Measurements from ENCODE around the gene ANO3.

ANO3 gene

DNA sequence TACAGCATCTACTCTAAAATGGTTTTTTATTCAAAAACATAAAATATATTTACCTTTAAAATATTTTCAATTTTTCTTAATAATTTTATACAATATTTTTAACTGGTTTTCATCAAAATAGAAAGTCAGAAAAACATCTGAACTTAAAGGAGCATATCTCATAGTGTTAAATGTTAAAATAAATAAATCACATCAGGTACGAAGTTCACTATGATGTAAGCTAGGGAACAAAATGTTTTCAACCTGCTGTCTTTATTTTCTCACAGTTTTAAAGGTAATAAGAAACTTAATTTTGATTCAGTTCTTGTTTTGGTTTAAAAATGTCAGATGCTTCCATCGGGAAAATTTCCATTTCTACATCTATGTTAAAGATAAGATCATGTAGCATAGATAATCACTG is 142.5 kb downstream of the ANO3 start:
- H3K9ac ChIP-seq (ENCODE audit: low read depth in 1 of 2, low read length in 2 of 2): no peak overlapping the region
- H3K4me3 ChIP-seq (ENCODE audit: low read length in 2 of 2): no peak overlapping the region
- H3K4me1 ChIP-seq (ENCODE audit: control insufficient read depth in 2 of 2, insufficient read depth in 2 of 2, low read length in 2 of 2): no peaks in the 10 kb centered on the region
- H3K9me3 ChIP-seq (ENCODE audit: control insufficient read depth in 2 of 2, low read length in 2 of 2): no peaks in the 10 kb centered on the region
- no peak overlapping the region for H3K27ac ChIP-seq (ENCODE audit: low read depth in 2 of 2, low read length in 2 of 2)
- H3K36me3 ChIP-seq (ENCODE audit: control insufficient read depth in 2 of 2, insufficient read depth in 2 of 2, low read length in 2 of 2): no peaks in the 10 kb centered on the region
- no peaks in the 10 kb centered on the region for H3K27me3 ChIP-seq (ENCODE audit: control insufficient read depth in 2 of 2, insufficient read depth in 2 of 2, low read length in 2 of 2)

DNA sequence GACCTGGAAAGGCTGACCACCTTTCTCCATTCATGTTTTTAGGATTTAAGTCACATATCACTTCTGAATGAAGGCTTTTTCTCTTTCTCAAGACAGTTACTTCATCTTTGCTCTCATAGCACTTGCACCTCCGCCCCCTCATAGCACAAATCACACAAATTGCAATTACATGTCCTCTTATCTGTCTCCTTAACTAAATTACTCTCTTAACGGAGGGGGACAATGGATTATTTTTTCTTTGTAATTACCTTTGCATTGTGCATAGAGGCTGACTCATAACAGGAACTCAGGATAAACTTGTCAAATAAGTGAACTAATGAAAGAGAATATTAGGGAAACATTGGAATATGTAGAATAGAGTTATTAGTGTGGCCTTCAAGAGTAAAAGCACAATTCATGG is 145.5 kb downstream of the ANO3 start:
- H3K27ac ChIP-seq (ENCODE audit: low read depth in 2 of 2, low read length in 2 of 2): no peak overlapping the region
- no peak overlapping the region for H3K4me3 ChIP-seq (ENCODE audit: low read length in 2 of 2)
- H3K36me3 ChIP-seq (ENCODE audit: control insufficient read depth in 2 of 2, insufficient read depth in 2 of 2, low read length in 2 of 2): no peaks in the 10 kb centered on the region
- no peak overlapping the region for H3K9ac ChIP-seq (ENCODE audit: low read depth in 1 of 2, low read length in 2 of 2)
- no peaks in the 10 kb centered on the region for H3K27me3 ChIP-seq (ENCODE audit: control insufficient read depth in 2 of 2, insufficient read depth in 2 of 2, low read length in 2 of 2)
- H3K9me3 ChIP-seq (ENCODE audit: control insufficient read depth in 2 of 2, low read length in 2 of 2): no peaks in the 10 kb centered on the region
- no peaks in the 10 kb centered on the region for H3K4me1 ChIP-seq (ENCODE audit: control insufficient read depth in 2 of 2, insufficient read depth in 2 of 2, low read length in 2 of 2)

DNA sequence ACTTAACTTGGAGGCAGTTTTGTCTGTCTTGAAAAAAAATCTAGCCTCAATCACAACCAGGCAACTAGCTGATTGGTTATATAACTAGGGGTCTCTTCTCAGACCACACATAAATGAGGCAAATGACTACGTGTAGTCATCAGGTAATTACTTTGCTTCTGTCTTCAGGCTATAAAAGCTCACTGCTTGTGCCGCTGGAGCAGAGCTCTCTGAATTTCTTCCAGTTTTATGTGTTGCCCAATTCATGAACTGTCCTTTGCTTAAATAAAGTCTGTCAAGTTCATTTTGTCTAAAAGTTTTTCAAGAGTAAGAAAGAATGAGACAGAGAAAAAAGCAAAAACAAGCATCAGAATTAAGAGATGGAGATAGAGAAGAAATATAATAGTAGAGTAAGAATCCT is 146.8 kb downstream of the ANO3 start:
- H3K4me1 ChIP-seq (ENCODE audit: control insufficient read depth in 2 of 2, insufficient read depth in 2 of 2, low read length in 2 of 2): no peaks in the 10 kb centered on the region
- H3K4me3 ChIP-seq (ENCODE audit: low read length in 2 of 2): no peak overlapping the region
- no peaks in the 10 kb centered on the region for H3K36me3 ChIP-seq (ENCODE audit: control insufficient read depth in 2 of 2, insufficient read depth in 2 of 2, low read length in 2 of 2)
- no peak overlapping the region for H3K27ac ChIP-seq (ENCODE audit: low read depth in 2 of 2, low read length in 2 of 2)
- no peaks in the 10 kb centered on the region for H3K27me3 ChIP-seq (ENCODE audit: control insufficient read depth in 2 of 2, insufficient read depth in 2 of 2, low read length in 2 of 2)
- H3K9ac ChIP-seq (ENCODE audit: low read depth in 1 of 2, low read length in 2 of 2): no peak overlapping the region
- H3K9me3 ChIP-seq (ENCODE audit: control insufficient read depth in 2 of 2, low read length in 2 of 2): no peaks in the 10 kb centered on the region

DNA sequence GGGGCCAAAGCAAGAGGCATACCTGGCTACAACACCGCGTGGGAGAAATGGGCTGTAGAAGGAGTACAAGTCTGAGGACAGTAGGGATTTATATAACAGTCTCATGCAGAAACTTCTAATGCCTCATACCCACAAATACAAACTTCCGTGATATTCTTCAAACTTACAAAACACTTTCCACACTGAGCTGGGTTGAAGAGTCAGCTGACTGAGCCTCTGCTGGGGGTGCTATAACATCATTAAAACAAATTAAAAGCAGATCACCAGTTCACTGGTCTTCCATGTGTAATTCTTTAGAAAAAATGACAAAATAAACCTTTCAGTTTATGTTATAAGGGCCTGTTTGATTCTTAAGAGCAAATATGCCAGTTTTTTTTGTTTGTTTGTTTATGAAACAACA is 148.1 kb downstream of the ANO3 start:
- H3K4me1 ChIP-seq (ENCODE audit: control insufficient read depth in 2 of 2, insufficient read depth in 2 of 2, low read length in 2 of 2): no peaks in the 10 kb centered on the region
- H3K4me3 ChIP-seq (ENCODE audit: low read length in 2 of 2): no peak overlapping the region
- no peaks in the 10 kb centered on the region for H3K9me3 ChIP-seq (ENCODE audit: control insufficient read depth in 2 of 2, low read length in 2 of 2)
- H3K36me3 ChIP-seq (ENCODE audit: control insufficient read depth in 2 of 2, insufficient read depth in 2 of 2, low read length in 2 of 2): no peaks in the 10 kb centered on the region
- H3K27me3 ChIP-seq (ENCODE audit: control insufficient read depth in 2 of 2, insufficient read depth in 2 of 2, low read length in 2 of 2): no peaks in the 10 kb centered on the region
- H3K27ac ChIP-seq (ENCODE audit: low read depth in 2 of 2, low read length in 2 of 2): no peak overlapping the region
- no peak overlapping the region for H3K9ac ChIP-seq (ENCODE audit: low read depth in 1 of 2, low read length in 2 of 2)

DNA sequence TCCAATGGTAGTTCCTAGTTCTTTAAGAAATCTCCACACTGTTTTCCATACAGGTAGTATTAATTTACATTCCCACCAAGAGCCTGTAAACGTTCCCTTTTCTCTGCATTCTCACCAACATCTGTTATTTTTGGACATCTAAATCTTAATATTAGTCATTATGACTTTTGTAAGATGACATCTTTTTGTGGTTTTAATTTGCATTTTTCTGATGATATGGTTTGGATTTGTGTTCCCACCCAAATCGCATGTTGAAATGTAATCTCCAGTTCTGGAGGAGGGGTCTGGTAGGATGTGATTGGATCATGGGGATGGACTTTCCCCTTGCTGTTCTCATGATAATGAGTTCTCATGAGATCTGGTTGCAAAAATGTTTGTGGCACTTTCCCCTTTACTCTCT is 151.2 kb downstream of the ANO3 start:
- H3K27ac ChIP-seq (ENCODE audit: low read depth in 2 of 2, low read length in 2 of 2): no peak overlapping the region
- H3K9ac ChIP-seq (ENCODE audit: low read depth in 1 of 2, low read length in 2 of 2): no peak overlapping the region
- H3K27me3 ChIP-seq (ENCODE audit: control insufficient read depth in 2 of 2, insufficient read depth in 2 of 2, low read length in 2 of 2): no peaks in the 10 kb centered on the region
- no peaks in the 10 kb centered on the region for H3K4me1 ChIP-seq (ENCODE audit: control insufficient read depth in 2 of 2, insufficient read depth in 2 of 2, low read length in 2 of 2)
- no peaks in the 10 kb centered on the region for H3K9me3 ChIP-seq (ENCODE audit: control insufficient read depth in 2 of 2, low read length in 2 of 2)
- no peaks in the 10 kb centered on the region for H3K36me3 ChIP-seq (ENCODE audit: control insufficient read depth in 2 of 2, insufficient read depth in 2 of 2, low read length in 2 of 2)
- no peak overlapping the region for H3K4me3 ChIP-seq (ENCODE audit: low read length in 2 of 2)

DNA sequence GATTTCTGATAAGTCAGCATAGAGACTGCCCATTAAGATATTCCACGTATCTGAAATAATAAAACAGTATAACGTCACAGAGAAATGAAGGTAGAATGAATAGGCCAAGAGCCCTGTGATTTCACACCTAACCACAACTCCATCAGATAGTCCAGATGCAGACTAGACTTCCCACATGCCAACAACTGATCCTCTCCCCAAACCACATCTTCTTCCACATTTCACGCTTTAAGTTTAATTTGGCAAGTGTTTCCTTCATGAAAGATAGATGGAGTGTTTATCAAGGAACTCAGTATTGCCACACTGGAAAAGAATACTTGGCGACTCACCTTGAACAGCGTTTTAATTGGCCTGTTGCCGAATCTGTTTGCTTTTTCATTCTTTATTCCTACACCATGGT is 158.6 kb downstream of the ANO3 start:
- no peaks in the 10 kb centered on the region for H3K36me3 ChIP-seq (ENCODE audit: control insufficient read depth in 2 of 2, insufficient read depth in 2 of 2, low read length in 2 of 2)
- no peak overlapping the region for H3K9ac ChIP-seq (ENCODE audit: low read depth in 1 of 2, low read length in 2 of 2)
- H3K9me3 ChIP-seq (ENCODE audit: control insufficient read depth in 2 of 2, low read length in 2 of 2): no peaks in the 10 kb centered on the region
- no peak overlapping the region for H3K27ac ChIP-seq (ENCODE audit: low read depth in 2 of 2, low read length in 2 of 2)
- no peaks in the 10 kb centered on the region for H3K4me1 ChIP-seq (ENCODE audit: control insufficient read depth in 2 of 2, insufficient read depth in 2 of 2, low read length in 2 of 2)
- H3K27me3 ChIP-seq (ENCODE audit: control insufficient read depth in 2 of 2, insufficient read depth in 2 of 2, low read length in 2 of 2): no peaks in the 10 kb centered on the region
- H3K4me3 ChIP-seq (ENCODE audit: low read length in 2 of 2): no peak overlapping the region

DNA sequence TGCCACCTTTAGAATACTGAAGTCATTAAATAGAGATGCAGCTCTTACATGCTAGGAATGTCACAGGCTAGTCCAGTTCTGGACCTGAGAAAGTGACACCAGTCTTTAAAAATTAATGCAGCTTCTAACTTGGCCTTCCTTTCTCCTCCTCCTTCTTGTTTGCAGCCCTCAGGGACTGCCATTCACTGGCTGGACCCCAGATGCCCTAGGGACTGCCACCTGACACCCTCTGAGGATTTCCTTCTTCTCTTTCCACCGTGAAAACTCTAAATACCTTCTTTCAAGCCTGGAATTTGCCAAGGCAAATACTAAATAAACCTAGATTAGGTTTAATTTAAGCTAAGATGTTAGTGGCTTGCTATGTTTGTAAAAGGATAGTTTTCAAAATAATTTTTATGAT is 161.7 kb downstream of the ANO3 start:
- Histone ChIP-seq H3K27ac (ENCODE audit: low read depth in 2 of 2, low read length in 2 of 2) (no peak overlapping the region), H3K4me3 (ENCODE audit: low read length in 2 of 2) (no peak overlapping the region), H3K9ac (ENCODE audit: low read depth in 1 of 2, low read length in 2 of 2) (no peak overlapping the region), H3K36me3 (ENCODE audit: control insufficient read depth in 2 of 2, insufficient read depth in 2 of 2, low read length in 2 of 2) (no peaks in the 10 kb centered on the region), H3K9me3 (ENCODE audit: control insufficient read depth in 2 of 2, low read length in 2 of 2) (no peaks in the 10 kb centered on the region), H3K4me1 (ENCODE audit: control insufficient read depth in 2 of 2, insufficient read depth in 2 of 2, low read length in 2 of 2) (no peaks in the 10 kb centered on the region), H3K27me3 (ENCODE audit: control insufficient read depth in 2 of 2, insufficient read depth in 2 of 2, low read length in 2 of 2) (no peaks in the 10 kb centered on the region)

DNA sequence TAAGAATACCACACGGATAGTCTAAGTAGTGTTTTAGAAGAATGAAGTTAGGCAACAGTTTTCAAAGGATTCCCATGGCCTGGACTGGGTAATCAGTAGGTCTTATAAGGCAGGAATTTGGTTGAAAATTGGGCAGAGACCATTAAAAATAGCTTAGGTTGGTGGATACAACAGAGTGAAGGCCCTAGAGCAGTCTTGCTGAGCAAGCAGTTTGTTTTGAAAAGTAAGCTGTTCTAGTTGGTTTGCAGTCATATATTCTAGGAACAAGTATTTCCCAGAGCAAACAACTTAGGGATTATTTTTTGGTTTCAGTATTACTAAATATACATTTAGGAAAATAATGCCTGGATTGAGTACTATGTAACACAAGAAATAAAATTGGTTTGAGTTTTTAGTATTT is 175.3 kb downstream of the ANO3 start:
- H3K9me3 ChIP-seq (ENCODE audit: control insufficient read depth in 2 of 2, low read length in 2 of 2): no peaks in the 10 kb centered on the region
- H3K27ac ChIP-seq (ENCODE audit: low read depth in 2 of 2, low read length in 2 of 2): no peak overlapping the region
- H3K27me3 ChIP-seq (ENCODE audit: control insufficient read depth in 2 of 2, insufficient read depth in 2 of 2, low read length in 2 of 2): no peaks in the 10 kb centered on the region
- H3K9ac ChIP-seq (ENCODE audit: low read depth in 1 of 2, low read length in 2 of 2): no peak overlapping the region
- H3K36me3 ChIP-seq (ENCODE audit: control insufficient read depth in 2 of 2, insufficient read depth in 2 of 2, low read length in 2 of 2): no peaks in the 10 kb centered on the region
- no peak overlapping the region for H3K4me3 ChIP-seq (ENCODE audit: low read length in 2 of 2)
- no peaks in the 10 kb centered on the region for H3K4me1 ChIP-seq (ENCODE audit: control insufficient read depth in 2 of 2, insufficient read depth in 2 of 2, low read length in 2 of 2)

DNA sequence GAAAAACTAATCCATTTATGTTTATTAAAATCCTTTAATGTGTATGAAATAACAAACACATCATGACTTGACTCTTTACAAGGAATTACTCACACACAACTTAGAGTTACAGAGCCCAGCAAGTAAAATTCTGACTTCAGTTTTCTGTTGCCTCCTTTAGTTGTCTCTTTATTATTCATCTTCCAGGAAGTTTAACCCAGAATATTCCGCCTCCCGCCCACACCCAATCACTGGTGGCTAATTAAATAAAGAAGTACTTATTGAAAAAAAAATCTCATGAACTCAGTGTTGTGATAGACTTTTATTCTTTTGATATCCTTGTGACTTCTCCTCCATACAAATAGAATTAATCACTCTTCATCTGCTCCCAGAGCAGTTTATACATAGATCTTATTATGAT is 178.2 kb downstream of the ANO3 start:
- Histone ChIP-seq H3K9me3 (ENCODE audit: control insufficient read depth in 2 of 2, low read length in 2 of 2) (no peaks in the 10 kb centered on the region), H3K9ac (ENCODE audit: low read depth in 1 of 2, low read length in 2 of 2) (no peak overlapping the region), H3K4me1 (ENCODE audit: control insufficient read depth in 2 of 2, insufficient read depth in 2 of 2, low read length in 2 of 2) (no peaks in the 10 kb centered on the region), H3K27me3 (ENCODE audit: control insufficient read depth in 2 of 2, insufficient read depth in 2 of 2, low read length in 2 of 2) (no peaks in the 10 kb centered on the region), H3K27ac (ENCODE audit: low read depth in 2 of 2, low read length in 2 of 2) (no peak overlapping the region), H3K36me3 (ENCODE audit: control insufficient read depth in 2 of 2, insufficient read depth in 2 of 2, low read length in 2 of 2) (no peaks in the 10 kb centered on the region), H3K4me3 (ENCODE audit: low read length in 2 of 2) (no peak overlapping the region)

DNA sequence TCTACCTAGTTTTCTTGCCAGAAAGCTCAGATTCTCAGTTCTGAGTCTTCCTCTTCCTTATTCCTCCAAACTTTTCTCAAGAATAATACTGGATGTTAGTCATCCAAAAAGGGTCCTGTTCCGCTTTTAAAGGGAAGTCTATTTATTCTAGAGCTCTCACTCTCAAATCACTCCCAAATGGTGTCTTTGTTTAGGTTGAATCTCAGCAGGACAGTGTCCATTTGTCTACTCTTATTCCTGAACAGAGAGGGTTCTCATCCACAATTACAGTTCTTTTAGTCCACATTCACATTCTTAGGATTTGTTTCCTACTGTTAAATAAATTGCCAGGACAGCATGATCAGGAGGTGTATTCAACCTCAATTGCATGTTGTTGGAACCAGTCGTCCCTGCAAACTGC is 178.8 kb downstream of the ANO3 start:
- no peaks in the 10 kb centered on the region for H3K9me3 ChIP-seq (ENCODE audit: control insufficient read depth in 2 of 2, low read length in 2 of 2)
- no peak overlapping the region for H3K4me3 ChIP-seq (ENCODE audit: low read length in 2 of 2)
- no peak overlapping the region for H3K27ac ChIP-seq (ENCODE audit: low read depth in 2 of 2, low read length in 2 of 2)
- H3K27me3 ChIP-seq (ENCODE audit: control insufficient read depth in 2 of 2, insufficient read depth in 2 of 2, low read length in 2 of 2): no peaks in the 10 kb centered on the region
- H3K9ac ChIP-seq (ENCODE audit: low read depth in 1 of 2, low read length in 2 of 2): no peak overlapping the region
- no peaks in the 10 kb centered on the region for H3K4me1 ChIP-seq (ENCODE audit: control insufficient read depth in 2 of 2, insufficient read depth in 2 of 2, low read length in 2 of 2)
- H3K36me3 ChIP-seq (ENCODE audit: control insufficient read depth in 2 of 2, insufficient read depth in 2 of 2, low read length in 2 of 2): no peaks in the 10 kb centered on the region

DNA sequence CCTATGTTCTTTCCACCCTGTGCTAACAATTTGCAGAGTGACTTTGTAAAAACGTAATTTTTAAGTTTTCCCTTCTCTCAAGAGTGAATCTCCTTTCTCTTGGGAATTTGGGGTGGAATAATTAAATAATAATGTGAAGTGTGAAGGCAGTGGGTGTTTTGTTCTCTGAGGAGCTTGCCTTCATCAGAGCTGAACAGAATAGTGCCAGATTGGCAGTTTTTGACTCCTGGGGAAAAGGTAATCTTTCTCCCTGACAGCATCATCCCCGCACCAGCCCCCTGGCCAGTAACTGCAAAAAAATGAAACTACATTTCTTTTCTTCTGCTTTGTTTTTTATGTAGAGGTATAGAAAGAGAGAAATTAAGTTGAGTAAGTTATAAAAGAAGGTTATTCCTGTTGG is 180.3 kb downstream of the ANO3 start:
- no peak overlapping the region for H3K27ac ChIP-seq (ENCODE audit: low read depth in 2 of 2, low read length in 2 of 2)
- H3K9me3 ChIP-seq (ENCODE audit: control insufficient read depth in 2 of 2, low read length in 2 of 2): no peaks in the 10 kb centered on the region
- H3K4me3 ChIP-seq (ENCODE audit: low read length in 2 of 2): no peak overlapping the region

More for the DNA sequence above, 180.3 kb downstream of the ANO3 start:
- no peaks in the 10 kb centered on the region for H3K27me3 ChIP-seq (ENCODE audit: control insufficient read depth in 2 of 2, insufficient read depth in 2 of 2, low read length in 2 of 2)
- no peaks in the 10 kb centered on the region for H3K4me1 ChIP-seq (ENCODE audit: control insufficient read depth in 2 of 2, insufficient read depth in 2 of 2, low read length in 2 of 2)
- no peak overlapping the region for H3K9ac ChIP-seq (ENCODE audit: low read depth in 1 of 2, low read length in 2 of 2)
- no peaks in the 10 kb centered on the region for H3K36me3 ChIP-seq (ENCODE audit: control insufficient read depth in 2 of 2, insufficient read depth in 2 of 2, low read length in 2 of 2)

Data from mucosa of rectum (tissue), 2 donors.